Activated T-helper 2 cell treated with anti-CD3 and anti-CD28 coated beads, Interferon-gamma antibody, Interleukin-2, Interleukin-4, amounts not matched to agents 10 μg/mL and 5 μg/mL and 100 μg/mL, durations not matched to agents 14 hours and 24 hours and 36 hours (primary cell): ENCODE data around the gene HMGXB3. TPM values are rescaled to one million over a fixed set of nuclear protein-coding genes. Genes with fewer than 3 reads are reported as not detected.
A peak's percentile ranks its signal among the peaks of the same experiment; 100 is the strongest.

ENCODE experiments used
- DNase-seq: peaks from one replicate; pipeline ENCODE4 v3.0.0; 2021; ENCODE audit warnings: low spot score
- H3K27ac Mint-ChIP-seq: one replicate; pipeline ENCODE4 v1.8.0; 2021; ENCODE audit warnings: mixed read lengths
- H3K27me3 Mint-ChIP-seq: one replicate; pipeline ENCODE4 v1.8.0; 2021; ENCODE audit warnings: low read depth, mixed read lengths
- H3K36me3 Mint-ChIP-seq: one replicate; pipeline ENCODE4 v1.8.0; 2021; ENCODE audit warnings: low read depth, mixed read lengths
- H3K4me1 Mint-ChIP-seq: one replicate; pipeline ENCODE4 v1.8.0; 2021; ENCODE audit warnings: low read depth, mixed read lengths
- H3K4me3 Mint-ChIP-seq: one replicate; pipeline ENCODE4 v1.8.0; 2021; ENCODE audit warnings: low read depth, mild to moderate bottlenecking, moderate library complexity, mixed read lengths
- H3K9me3 Mint-ChIP-seq: one replicate; pipeline ENCODE4 v1.8.0; 2021; ENCODE audit warnings: mixed read lengths
- intact Hi-C: fragments of 100-400 bp; cut with micrococcal nuclease; formaldehyde crosslinking; loops from one replicate; pipeline ENCODE4 v1.15.1; 2023
- total RNA-seq: library from RNA; stranded (reverse); gene quantifications from 2 replicates; pipeline ENCODE4 v1.2.3, GENCODE V29; 2022

The HMGXB3 gene
- total RNA-seq, 1 donor from 2014 or later = 39.6 TPM

DNA sequence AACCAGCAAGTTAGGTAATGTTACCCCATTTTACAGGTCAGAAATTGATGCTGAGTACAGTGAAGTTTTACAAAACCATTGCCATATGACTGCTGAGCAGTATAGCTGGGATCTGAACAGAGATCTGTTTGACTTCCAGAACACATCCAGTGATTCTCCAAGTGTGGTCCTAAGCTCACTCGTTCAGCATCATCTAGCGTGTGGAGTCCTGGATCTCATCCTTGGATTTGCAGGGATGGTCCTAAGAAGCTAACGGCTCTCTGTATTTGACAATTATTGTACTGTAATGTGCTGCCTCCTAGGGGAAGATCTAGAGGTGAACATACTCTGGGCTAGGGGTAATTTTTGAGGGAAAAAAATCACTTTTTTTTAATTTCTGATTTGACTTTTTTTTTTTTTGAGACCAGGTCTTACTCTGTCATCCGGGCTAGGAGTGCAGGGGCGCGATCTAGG lies 38.6 kb upstream of the HMGXB3 start:
- intact Hi-C loops = loop anchor here (5.0 kb wide), 2 partner anchors 110 to 615 kb away; partner anchors contain the start of gene GRPEL2
- H3K36me3 Mint-ChIP-seq = peaks cover 3% of the 10 kb centered on the region
- peak overlapping the region; percentile 89 for H3K4me3 Mint-ChIP-seq
- no peaks in the 10 kb centered on the region for H3K9me3 Mint-ChIP-seq
- peaks cover 33% of the 10 kb centered on the region for H3K4me1 Mint-ChIP-seq
- no peak for DNase-seq
- no peak overlapping the region for H3K27ac Mint-ChIP-seq
- H3K27me3 Mint-ChIP-seq = no peaks in the 10 kb centered on the region

DNA sequence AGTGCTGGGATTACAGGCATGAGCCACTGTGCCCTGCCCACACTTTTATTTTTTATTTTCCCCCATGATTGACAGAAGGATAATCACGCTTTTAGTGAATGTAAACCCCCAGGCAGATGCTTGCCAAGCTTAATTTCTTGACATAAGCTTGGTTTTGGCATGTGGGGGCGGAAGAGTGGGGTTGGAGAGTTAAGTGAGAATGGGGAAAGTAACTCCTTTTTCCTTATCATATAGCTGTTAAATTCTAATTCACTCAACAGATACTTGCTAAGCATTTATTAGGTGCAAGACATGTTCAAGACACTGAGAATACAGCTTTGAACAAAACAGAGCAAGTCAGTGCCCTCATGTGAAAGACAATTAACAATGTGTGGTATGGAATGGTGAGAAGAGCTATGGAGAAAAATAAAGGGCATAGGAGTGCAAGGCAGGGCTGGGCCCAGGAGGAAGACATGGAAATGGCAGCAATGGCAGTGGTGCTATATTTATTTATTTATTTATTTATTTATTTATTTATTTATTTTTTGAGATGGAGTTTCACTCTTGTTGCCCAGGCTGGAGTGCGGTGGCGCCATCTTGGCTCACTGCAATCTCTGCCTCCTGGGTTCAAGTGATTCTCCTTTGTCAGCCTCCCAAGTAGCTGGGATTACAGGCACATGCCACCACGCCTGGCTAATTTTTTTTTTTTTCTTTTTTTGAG lies 37.8 kb upstream of the HMGXB3 start:
- DNase-seq = no peak
- intact Hi-C loops = loop anchor here (5.0 kb wide), 2 partner anchors 110 to 615 kb away; partner anchors contain the start of gene GRPEL2
- Mint-ChIP-seq H3K27ac (no peak overlapping the region), H3K27me3 (no peaks in the 10 kb centered on the region), H3K4me1 (peaks cover 34% of the 10 kb centered on the region), H3K4me3 (no peak overlapping the region), H3K9me3 (no peaks in the 10 kb centered on the region), H3K36me3 (peaks cover 3% of the 10 kb centered on the region)

DNA sequence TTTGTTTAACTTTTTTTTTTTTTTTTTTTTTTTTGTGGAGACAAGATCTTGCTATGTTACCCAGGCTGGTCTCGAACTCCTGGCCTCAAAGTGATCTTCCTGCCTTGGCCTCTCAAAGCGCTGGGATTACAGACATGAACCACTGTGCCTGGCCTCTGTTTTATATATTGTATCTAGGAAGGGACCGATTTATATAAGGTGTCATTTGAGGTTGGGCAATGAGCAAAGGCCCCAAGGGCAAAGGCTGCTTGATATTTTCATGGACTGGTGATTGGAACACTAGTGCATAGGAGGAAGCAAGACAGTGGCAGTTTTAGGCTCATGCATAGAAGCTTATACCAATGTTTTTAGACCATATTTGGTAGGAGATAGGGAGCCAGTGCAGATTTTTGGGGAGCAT lies 36.8 kb upstream of the HMGXB3 start:
- Mint-ChIP-seq H3K9me3 (no peaks in the 10 kb centered on the region), H3K36me3 (peaks cover 3% of the 10 kb centered on the region), H3K4me1 (peaks cover 34% of the 10 kb centered on the region), H3K27me3 (no peaks in the 10 kb centered on the region), H3K27ac (no peak overlapping the region), H3K4me3 (no peak overlapping the region)
- no peak for DNase-seq
- intact Hi-C loops = loop anchor here (5.0 kb wide), 2 partner anchors 111 to 616 kb away; partner anchors contain the start of gene GRPEL2

DNA sequence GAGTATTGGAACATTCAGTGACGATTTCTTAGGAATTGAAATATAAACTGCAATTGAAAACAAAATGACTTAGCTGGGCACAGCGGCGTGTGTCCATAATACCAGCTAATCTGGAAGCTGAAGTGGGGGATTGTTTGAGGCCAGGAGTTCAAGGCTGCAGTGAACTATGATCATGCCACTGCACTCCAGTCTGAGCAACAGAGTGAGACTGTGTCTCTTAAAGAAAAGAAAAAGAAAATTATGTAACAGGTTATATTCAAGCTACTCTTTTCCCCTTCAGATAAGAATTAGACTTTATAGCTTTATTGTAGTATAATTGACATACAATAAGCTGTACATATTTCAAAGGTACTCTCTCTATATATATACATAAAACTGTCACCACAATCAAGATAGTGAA lies 33.6 kb upstream of the HMGXB3 start:
- H3K27ac Mint-ChIP-seq = no peak overlapping the region
- H3K9me3 Mint-ChIP-seq = no peaks in the 10 kb centered on the region
- H3K27me3 Mint-ChIP-seq = no peaks in the 10 kb centered on the region
- peaks cover 10% of the 10 kb centered on the region for H3K4me1 Mint-ChIP-seq
- no peak overlapping the region for H3K4me3 Mint-ChIP-seq
- peaks cover 3% of the 10 kb centered on the region for H3K36me3 Mint-ChIP-seq
- DNase-seq = no peak
- intact Hi-C loops = no loop called here

DNA sequence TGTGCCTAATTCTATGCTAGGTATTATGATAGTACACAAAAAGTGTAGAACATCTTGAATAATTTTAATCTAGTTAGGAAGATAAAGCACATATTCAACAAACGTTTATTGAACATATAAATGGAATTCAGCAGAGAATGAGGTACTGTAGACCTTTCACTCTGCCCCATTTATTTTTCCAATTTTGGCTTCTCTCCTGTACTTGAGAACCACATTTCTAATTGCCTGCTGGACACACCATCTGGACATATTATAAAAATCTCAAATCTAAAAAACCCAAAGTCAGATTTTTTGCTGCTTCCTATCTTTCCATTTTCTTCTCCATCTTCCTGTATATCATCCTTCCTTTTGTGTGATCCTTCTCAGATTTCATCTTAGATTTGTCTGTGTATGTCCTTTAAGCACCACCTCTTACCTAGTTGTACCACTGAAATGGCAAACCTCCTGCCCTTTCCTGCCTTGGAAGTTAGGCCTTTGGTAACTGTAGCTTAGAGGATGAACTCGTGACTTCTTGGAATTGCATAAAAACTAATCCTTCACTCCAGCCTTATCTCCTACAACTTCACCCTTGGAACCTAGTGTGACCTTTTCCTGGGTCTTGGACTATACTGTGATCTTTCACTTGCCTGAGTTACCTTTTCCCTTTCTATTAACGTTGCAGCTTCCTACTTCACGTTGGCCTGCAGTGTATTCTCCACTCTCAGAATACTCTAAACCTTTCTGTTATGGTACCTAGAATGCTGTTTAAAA lies 31.2 kb upstream of the HMGXB3 start:
- DNase-seq = no peak
- Mint-ChIP-seq H3K27ac (no peak overlapping the region), H3K4me1 (peaks cover 1% of the 10 kb centered on the region), H3K4me3 (no peak overlapping the region), H3K27me3 (no peaks in the 10 kb centered on the region), H3K9me3 (no peaks in the 10 kb centered on the region), H3K36me3 (no peaks in the 10 kb centered on the region)
- intact Hi-C loops = no loop called here

DNA sequence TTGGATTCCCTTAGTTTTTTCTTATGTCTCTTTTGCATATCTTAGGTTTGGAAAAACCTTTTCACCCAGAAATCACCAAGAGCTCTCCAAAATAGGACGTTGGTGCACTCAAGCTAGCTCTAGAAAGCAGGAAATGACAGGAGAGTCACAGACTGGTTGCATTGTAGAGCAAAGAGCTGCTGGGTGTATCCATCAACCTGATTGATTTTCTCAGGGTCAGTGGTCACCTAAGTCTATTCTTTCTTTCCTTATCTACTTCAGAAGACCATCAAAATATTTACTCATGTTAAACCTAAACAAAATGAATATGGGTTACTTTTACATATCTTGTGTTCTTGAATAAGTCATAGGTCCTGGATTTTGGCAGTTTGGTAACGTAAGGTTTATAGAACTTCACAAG lies 25.1 kb upstream of the HMGXB3 start:
- intact Hi-C loops = no loop called here

DNA sequence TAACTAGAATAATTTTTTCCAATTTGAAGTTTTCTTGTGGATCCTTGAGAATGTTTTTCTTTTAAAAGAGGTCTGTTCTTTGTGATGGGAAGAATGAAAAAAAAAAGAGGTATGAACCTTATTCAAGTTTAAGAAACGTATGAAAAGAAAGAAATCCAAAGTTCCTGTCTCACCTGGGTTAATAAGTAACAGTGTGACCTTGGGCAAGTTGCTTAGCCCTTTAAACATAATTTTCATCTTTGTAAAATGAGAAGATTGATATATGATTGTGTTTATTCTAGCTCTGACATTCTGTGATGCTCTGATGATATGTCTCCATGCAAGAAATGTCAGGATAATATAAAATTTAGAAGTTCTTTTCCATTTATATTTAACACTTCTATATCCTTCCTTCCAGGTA lies 20.6 kb upstream of the HMGXB3 start:
- no peak for DNase-seq
- Mint-ChIP-seq H3K27ac (no peak overlapping the region), H3K36me3 (peaks cover 12% of the 10 kb centered on the region), H3K27me3 (no peaks in the 10 kb centered on the region), H3K4me1 (peaks cover 4% of the 10 kb centered on the region), H3K9me3 (no peaks in the 10 kb centered on the region), H3K4me3 (no peak overlapping the region)
- intact Hi-C loops = no loop called here

More for the DNA sequence above, 25.1 kb upstream of the HMGXB3 start:
- DNase-seq = no peak
- Mint-ChIP-seq H3K27ac (no peak overlapping the region), H3K36me3 (peaks cover 6% of the 10 kb centered on the region), H3K4me3 (no peak overlapping the region), H3K4me1 (peaks cover 4% of the 10 kb centered on the region), H3K9me3 (no peaks in the 10 kb centered on the region), H3K27me3 (no peaks in the 10 kb centered on the region)

DNA sequence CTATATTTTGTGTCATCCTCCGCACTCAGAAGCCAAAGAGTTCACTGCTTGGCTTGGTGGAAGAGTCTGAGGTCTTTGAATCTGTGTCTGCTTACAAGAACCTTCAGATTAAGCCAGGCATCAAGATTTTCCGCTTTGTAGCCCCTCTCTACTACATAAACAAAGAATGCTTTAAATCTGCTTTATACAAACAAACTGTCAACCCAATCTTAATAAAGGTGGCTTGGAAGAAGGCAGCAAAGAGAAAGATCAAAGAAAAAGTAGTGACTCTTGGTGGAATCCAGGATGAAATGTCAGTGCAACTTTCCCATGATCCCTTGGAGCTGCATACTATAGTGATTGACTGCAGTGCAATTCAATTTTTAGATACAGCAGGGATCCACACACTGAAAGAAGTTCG lies 19.3 kb upstream of the HMGXB3 start:
- H3K4me1 Mint-ChIP-seq = no peaks in the 10 kb centered on the region
- H3K36me3 Mint-ChIP-seq = peaks cover 10% of the 10 kb centered on the region
- no peak for DNase-seq
- H3K9me3 Mint-ChIP-seq = no peaks in the 10 kb centered on the region
- intact Hi-C loops = no loop called here
- no peak overlapping the region for H3K27ac Mint-ChIP-seq
- H3K27me3 Mint-ChIP-seq = no peaks in the 10 kb centered on the region
- no peak overlapping the region for H3K4me3 Mint-ChIP-seq

DNA sequence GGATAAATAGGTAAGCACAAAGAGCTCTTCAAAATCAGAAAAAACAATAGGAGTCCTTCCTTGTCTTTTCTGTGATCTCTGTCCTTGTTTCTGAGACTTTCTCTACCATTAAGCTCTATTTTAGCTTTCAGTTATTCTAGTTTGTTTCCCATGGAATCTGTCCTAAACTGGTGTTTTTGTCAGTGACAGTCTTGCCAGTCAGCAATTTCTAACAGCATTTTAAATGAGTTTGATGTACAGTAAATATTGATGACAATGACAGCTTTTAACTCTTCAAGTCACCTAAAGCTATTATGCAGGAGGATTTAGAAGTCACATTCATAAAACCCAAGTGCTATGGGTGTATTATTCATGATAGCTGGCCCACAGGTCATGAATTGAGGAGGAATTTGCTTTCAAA lies 18.0 kb upstream of the HMGXB3 start:
- H3K4me3 Mint-ChIP-seq = no peak overlapping the region
- peaks cover 9% of the 10 kb centered on the region for H3K36me3 Mint-ChIP-seq

DNA sequence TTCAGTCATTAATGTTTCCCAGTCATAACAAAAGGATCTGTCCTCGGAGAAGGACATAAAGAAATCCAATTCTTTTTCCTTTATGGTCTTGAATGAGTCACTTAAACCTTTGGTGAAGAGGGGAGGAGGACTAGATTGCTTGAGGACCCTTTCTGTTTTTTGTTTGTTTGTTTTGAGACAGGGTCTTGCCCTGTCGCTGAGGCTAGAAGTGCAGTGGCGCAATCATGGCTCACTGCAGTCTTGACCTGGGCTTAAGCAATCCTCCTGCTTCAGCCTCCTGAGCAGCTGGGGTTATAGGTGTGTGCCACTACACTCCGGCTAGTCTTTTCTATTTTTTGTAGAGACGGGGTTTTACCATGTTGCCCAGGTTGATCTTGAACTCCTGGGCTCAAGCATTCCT lies 12.4 kb upstream of the HMGXB3 start:
- no peaks in the 10 kb centered on the region for H3K36me3 Mint-ChIP-seq
- H3K4me1 Mint-ChIP-seq = peaks cover 2% of the 10 kb centered on the region
- H3K27me3 Mint-ChIP-seq = no peaks in the 10 kb centered on the region
- no peak overlapping the region for H3K4me3 Mint-ChIP-seq
- no peaks in the 10 kb centered on the region for H3K9me3 Mint-ChIP-seq
- no peak overlapping the region for H3K27ac Mint-ChIP-seq
- intact Hi-C loops = loop anchor here (5.0 kb wide), 1 partner anchor 341 kb away; no protein-coding TSS in a partner anchor
- no peak for DNase-seq

More for the DNA sequence above, 18.0 kb upstream of the HMGXB3 start:
- H3K9me3 Mint-ChIP-seq = no peaks in the 10 kb centered on the region
- DNase-seq = no peak
- H3K4me1 Mint-ChIP-seq = no peaks in the 10 kb centered on the region
- no peak overlapping the region for H3K27ac Mint-ChIP-seq
- H3K27me3 Mint-ChIP-seq = no peaks in the 10 kb centered on the region
- intact Hi-C loops = no loop called here

DNA sequence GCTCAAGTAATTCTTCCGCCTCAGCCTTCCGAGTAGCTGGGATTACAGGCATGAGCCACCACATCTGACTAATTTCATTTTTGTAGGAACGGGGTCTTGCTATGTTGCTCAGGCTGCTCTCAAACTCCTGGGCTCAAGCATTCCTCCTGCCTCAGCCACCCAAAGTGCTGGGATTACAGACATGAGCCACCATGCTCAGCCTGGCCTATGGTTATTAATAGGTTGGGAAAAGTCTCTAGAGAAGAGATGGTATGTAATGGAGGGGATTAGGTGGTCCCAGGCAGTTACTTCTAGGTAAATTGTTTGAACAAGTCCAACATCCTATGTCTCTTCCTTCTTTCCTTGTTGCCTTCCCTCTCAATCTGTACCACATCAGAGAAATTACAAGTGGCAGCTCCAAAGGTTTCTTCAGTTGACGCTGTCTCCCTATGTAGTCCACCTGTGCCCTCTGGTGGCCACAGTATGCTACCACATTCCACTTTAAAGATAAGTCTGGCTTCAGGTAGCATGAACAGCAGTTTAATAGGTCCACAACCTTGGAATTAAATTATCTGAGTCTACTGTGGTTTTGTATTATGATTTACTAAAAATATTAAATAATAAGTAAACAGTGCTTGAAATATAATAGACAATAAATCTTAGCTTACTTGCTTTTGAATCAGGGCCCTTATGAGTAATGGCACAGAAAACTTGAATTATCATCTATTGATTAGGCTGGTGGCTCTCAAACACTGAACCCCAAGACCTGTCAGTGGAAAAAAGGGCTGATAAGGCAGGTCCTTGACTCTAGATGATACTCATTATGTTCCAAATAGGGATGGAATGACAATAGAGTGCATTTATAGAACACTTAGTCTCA lies 9.8 kb upstream of the HMGXB3 start:
- H3K27me3 Mint-ChIP-seq = no peaks in the 10 kb centered on the region
- intact Hi-C loops = loop anchor here (1.0 kb wide), 3 partner anchors 9 to 354 kb away; no protein-coding TSS in a partner anchor

DNA sequence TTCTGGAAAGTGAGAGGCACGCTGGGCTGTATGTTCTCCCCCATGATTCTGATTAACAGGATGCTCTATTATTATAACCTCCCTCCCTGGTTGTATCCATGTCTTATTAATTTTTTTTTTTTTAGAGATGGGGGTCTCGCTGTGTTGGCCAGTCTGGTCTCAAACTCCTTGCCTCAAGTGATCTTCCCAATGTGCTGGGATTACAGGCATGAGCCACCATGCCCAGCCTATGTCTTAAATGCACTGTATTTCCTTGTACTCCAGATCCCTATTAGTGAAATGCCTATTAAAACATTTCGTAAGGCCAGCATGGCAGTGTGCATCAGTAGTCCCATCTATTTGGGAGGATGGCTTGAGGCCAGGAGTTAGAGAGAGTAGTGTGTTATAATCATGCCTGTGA lies 7.1 kb upstream of the HMGXB3 start:
- H3K4me3 Mint-ChIP-seq = no peak overlapping the region
- intact Hi-C loops = no loop called here
- no peak for DNase-seq
- H3K27me3 Mint-ChIP-seq = no peaks in the 10 kb centered on the region
- no peaks in the 10 kb centered on the region for H3K9me3 Mint-ChIP-seq
- H3K36me3 Mint-ChIP-seq = no peaks in the 10 kb centered on the region
- no peak overlapping the region for H3K27ac Mint-ChIP-seq
- peaks cover 4% of the 10 kb centered on the region for H3K4me1 Mint-ChIP-seq

More for the DNA sequence above, 9.8 kb upstream of the HMGXB3 start:
- Mint-ChIP-seq H3K9me3 (no peaks in the 10 kb centered on the region), H3K4me1 (peaks cover 4% of the 10 kb centered on the region), H3K4me3 (no peak overlapping the region), H3K36me3 (no peaks in the 10 kb centered on the region), H3K27ac (no peak overlapping the region)
- DNase-seq = peak; percentile 46
